Vagina (tissue), 2 donors: ENCODE results near the gene DENND2A. TPM values are rescaled to one million over a fixed set of nuclear protein-coding genes. Genes with fewer than 3 reads are reported as not detected.
"Not testable (repeated sequence)": the region's sequence is repeated elsewhere in the genome, so short reads cannot be mapped to it uniquely, and the experiment has no call there.

Experiments
- DNase-seq, 2 donors: peaks; one replicate each; pipeline ENCODE4 v3.0.0-alpha.2; 2017; ENCODE audit errors: extremely low spot score in 2 of 2
- H3K27ac ChIP-seq: fragments of 200-600 bp; sonication (generic); one replicate; pipeline ENCODE4 v1.5.1; 2019
- H3K27me3 ChIP-seq: fragments of 200-600 bp; sonication (generic); one replicate; pipeline ENCODE4 v1.5.1; 2019
- H3K36me3 ChIP-seq, 2 donors: fragments of 200-600 bp; sonication (generic); one replicate each; pipeline ENCODE4 v1.5.1; 2017 to 2019
- H3K4me1 ChIP-seq: fragments of 200-600 bp; sonication (generic); one replicate; pipeline ENCODE4 v1.5.1; 2019
- H3K4me3 ChIP-seq, 2 donors: fragments of 200-600 bp; sonication (generic); 1 replicate in 1 of 2; 2 replicates in 1 of 2; pipeline ENCODE4 v1.5.1; 2016 to 2019
- H3K9me3 ChIP-seq: fragments of 200-600 bp; sonication (generic); one replicate; pipeline ENCODE4 v1.5.1; 2019
- CTCF ChIP-seq, 3 experiments: fragments of 450-650 bp in 2 of 3; fragments of 200-600 bp in 1 of 3; sonication (generic) in 1 of 3; IDR thresholded peaks; one replicate each; pipeline ENCODE4 v1.5.1; 2017 to 2019; ENCODE audit warnings: antibody characterized with exemption in 3 of 3, mild to moderate bottlenecking in 2 of 3, moderate library complexity in 2 of 3
- POLR2A ChIP-seq, 2 donors: fragments of 450-650 bp; IDR thresholded peaks; one replicate each; pipeline ENCODE4 v1.6.1; 2017; ENCODE audit warnings: antibody characterized with exemption in 2 of 2, mild to moderate bottlenecking in 2 of 2, moderate library complexity in 2 of 2
- POLR2AphosphoS5 ChIP-seq, 2 donors: sonication (generic); formaldehyde crosslinking; IDR thresholded peaks; one replicate each; pipeline ENCODE4 v1.9.0; 2017; ENCODE audit warnings: antibody characterized with exemption in 2 of 2, mild to moderate bottlenecking in 2 of 2, low read depth in 1 of 2; ENCODE audit not compliant: insufficient read depth in 1 of 2
- intact Hi-C: fragments of 100-400 bp; cut with DNase I; formaldehyde crosslinking; loops from one replicate; pipeline ENCODE4 v1.15.1; 2023
- total RNA-seq: library from RNA; depleted of rRNA; stranded (reverse); fragments of >200 nt; gene quantifications from one replicate; pipeline ENCODE4 v1.2.3, GENCODE V29; 2016

Gene DENND2A
- total RNA-seq, 1 donor from 2014 or later: 17.4 TPM

- Histone ChIP-seq H3K27ac (peak overlapping the region; percentile 80), H3K4me3 (no peak overlapping the region), H3K27me3 (no peaks in the 10 kb centered on the region), H3K36me3 (no peaks in the 10 kb centered on the region), H3K9me3 (no peaks in the 10 kb centered on the region), H3K4me1 (peaks cover 27% of the 10 kb centered on the region)
- TF ChIP-seq CTCF (IDR thresholded peaks at IDR 0.05): no peak
- peak in 1 of 2 donors; percentile 40 for TF ChIP-seq POLR2AphosphoS5 (IDR thresholded peaks at IDR 0.05; ENCODE audit: insufficient read depth in 1 of 2, low read depth in 1 of 2)
- DNase-seq: no peak
- intact Hi-C loops: no loop called here
Measured at GRCh38 chr7:140623980-140624379, 16.6 kb downstream of the DENND2A start.

- peaks cover 12% of the 10 kb centered on the region for H3K4me1 ChIP-seq
Measured at GRCh38 chr7:140621401-140622021, 19.1 kb downstream of the DENND2A start.

GRCh38 chr7:140619915-140620510 lies 20.6 kb downstream of the DENND2A start:
- H3K27ac ChIP-seq, DNase-seq, H3K9me3 ChIP-seq, intact Hi-C loops, H3K27me3 ChIP-seq, H3K36me3 ChIP-seq, H3K4me1 ChIP-seq, H3K4me3 ChIP-seq: not testable (repeated sequence)

More at GRCh38 chr7:140621401-140622021, 19.1 kb downstream of the DENND2A start:
- Histone ChIP-seq H3K27ac (peak overlapping the region; percentile 27), H3K4me3 (no peak overlapping the region), H3K27me3 (no peaks in the 10 kb centered on the region), H3K9me3 (no peaks in the 10 kb centered on the region), H3K36me3 (no peaks in the 10 kb centered on the region)
- intact Hi-C loops: no loop called here
- TF ChIP-seq CTCF (IDR thresholded peaks at IDR 0.05) (no peak), POLR2AphosphoS5 (IDR thresholded peaks at IDR 0.05; ENCODE audit: insufficient read depth in 1 of 2, low read depth in 1 of 2) (no peak), POLR2A (IDR thresholded peaks at IDR 0.05) (no peak)
- no peak for DNase-seq

- Histone ChIP-seq H3K36me3 (no peaks in the 10 kb centered on the region), H3K27ac (no peak overlapping the region), H3K9me3 (no peaks in the 10 kb centered on the region), H3K4me1 (peaks cover 2% of the 10 kb centered on the region), H3K27me3 (no peaks in the 10 kb centered on the region), H3K4me3 (no peak overlapping the region)
- DNase-seq: no peak
- intact Hi-C loops: no loop called here
- no peak for TF ChIP-seq POLR2A (IDR thresholded peaks at IDR 0.05)
- no peak for TF ChIP-seq CTCF (IDR thresholded peaks at IDR 0.05)
- no peak for TF ChIP-seq POLR2AphosphoS5 (IDR thresholded peaks at IDR 0.05; ENCODE audit: insufficient read depth in 1 of 2, low read depth in 1 of 2)
Measured at GRCh38 chr7:140619176-140619575, 21.4 kb downstream of the DENND2A start.

- intact Hi-C loops: no loop called here
- no peaks in the 10 kb centered on the region for H3K36me3 ChIP-seq
- H3K4me3 ChIP-seq: no peak overlapping the region
- no peak overlapping the region for H3K27ac ChIP-seq
- TF ChIP-seq POLR2AphosphoS5 (IDR thresholded peaks at IDR 0.05; ENCODE audit: insufficient read depth in 1 of 2, low read depth in 1 of 2) (no peak), CTCF (IDR thresholded peaks at IDR 0.05) (no peak), POLR2A (IDR thresholded peaks at IDR 0.05) (no peak)
- DNase-seq: no peak
- H3K4me1 ChIP-seq: no peaks in the 10 kb centered on the region
- H3K9me3 ChIP-seq: no peaks in the 10 kb centered on the region
- no peaks in the 10 kb centered on the region for H3K27me3 ChIP-seq
Measured at GRCh38 chr7:140618306-140618705, 22.3 kb downstream of the DENND2A start.
